DOHH2 (cell line): Measurements from ENCODE around the gene SARS1.

Experiments
- H3F3A ChIP-seq: fragments of 200-600 bp; sonication (generic), shearing (Covaris generic); 2 replicates; pipeline ENCODE4 v1.6.0; 2016; ENCODE audit warnings: antibody characterized with exemption, mild to moderate bottlenecking; ENCODE audit not compliant: control insufficient read depth, insufficient read depth
- H3K27ac ChIP-seq: fragments of 200-600 bp; sonication (generic); 2 replicates; pipeline ENCODE4 v1.5.1; 2014; ENCODE audit warnings: low read depth, mild to moderate bottlenecking, low read length, moderate library complexity
- H3K27me3 ChIP-seq: fragments of 200-600 bp; sonication (generic); 2 replicates; pipeline ENCODE4 v1.6.1; 2014; ENCODE audit warnings: mild to moderate bottlenecking, low read length, mixed read lengths; ENCODE audit not compliant: control insufficient read depth
- H3K36me3 ChIP-seq: fragments of 200-600 bp; sonication (generic); 2 replicates; pipeline ENCODE4 v1.6.1; 2014; ENCODE audit warnings: mild to moderate bottlenecking, low read length, moderate library complexity, mixed read lengths; ENCODE audit not compliant: control insufficient read depth
- H3K4me1 ChIP-seq: fragments of 200-600 bp; sonication (generic); 2 replicates; pipeline ENCODE4 v1.6.1; 2014; ENCODE audit warnings: mild to moderate bottlenecking, low read length, mixed read lengths; ENCODE audit not compliant: control insufficient read depth
- H3K4me2 ChIP-seq: fragments of 200-600 bp; sonication (generic); 2 replicates; pipeline ENCODE4 v1.6.0; 2014; ENCODE audit warnings: mild to moderate bottlenecking, low read length, moderate library complexity
- H3K4me3 ChIP-seq: fragments of 200-600 bp; sonication (generic); 2 replicates; pipeline ENCODE4 v1.5.1; 2014; ENCODE audit warnings: mild to moderate bottlenecking, low read length, mixed read lengths
- H3K79me2 ChIP-seq: fragments of 200-600 bp; sonication (generic); 2 replicates; pipeline ENCODE4 v1.6.1; 2014; ENCODE audit warnings: mild to moderate bottlenecking, low read length, mixed read lengths; ENCODE audit not compliant: control insufficient read depth
- H3K9me2 ChIP-seq: fragments of 200-600 bp; sonication (generic); replicated peaks from 2 replicates; pipeline ENCODE4 v1.6.1; 2014; ENCODE audit warnings: mild to moderate bottlenecking, low read length, mixed read lengths; ENCODE audit not compliant: control insufficient read depth
- H3K9me3 ChIP-seq: fragments of 200-600 bp; sonication (generic); 2 replicates; pipeline ENCODE4 v1.6.1; 2014; ENCODE audit warnings: antibody characterized with exemption, low read length, mixed read lengths; ENCODE audit not compliant: control insufficient read depth, insufficient read depth
- H4K20me1 ChIP-seq: fragments of 200-600 bp; sonication (generic); 2 replicates; pipeline ENCODE4 v1.6.0; 2014; ENCODE audit warnings: low read depth, mild to moderate bottlenecking, antibody characterized with exemption, low read length, moderate library complexity; ENCODE audit not compliant: control insufficient read depth, insufficient read depth
- CTCF ChIP-seq: fragments of 200-600 bp; sonication (generic); IDR thresholded peaks from one replicate; pipeline ENCODE4 v1.5.1; 2014; ENCODE audit warnings: antibody characterized with exemption, mild to moderate bottlenecking, low read depth, low read length; ENCODE audit not compliant: poor library complexity, severe bottlenecking
- EZH2phosphoT487 ChIP-seq: fragments of 200-600 bp; sonication (generic); IDR thresholded peaks from 2 replicates; pipeline ENCODE4 v1.6.1; 2017; ENCODE audit warnings: borderline replicate concordance, mild to moderate bottlenecking, antibody characterized with exemption, low read length, moderate library complexity, mixed read lengths

The SARS1 gene

DNA sequence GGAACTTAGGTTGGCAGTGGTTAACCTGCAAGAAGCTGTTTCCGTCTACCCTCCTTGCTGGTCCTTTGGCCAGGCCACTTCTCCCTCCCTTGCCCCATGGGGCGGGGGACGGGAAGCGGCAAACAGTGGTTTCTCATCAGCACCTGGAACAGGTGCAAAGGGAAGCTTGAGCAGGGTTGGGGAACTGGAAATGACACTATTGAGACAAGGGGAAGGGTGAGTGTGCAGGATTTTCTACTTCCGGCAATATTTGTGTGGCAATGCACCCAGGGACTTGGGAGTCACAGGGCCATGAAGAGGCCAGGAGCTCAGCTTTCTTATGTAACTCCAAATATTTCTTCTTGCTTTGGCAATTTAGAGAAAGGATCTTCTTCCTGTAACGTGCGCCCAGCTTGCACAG lies 29.0 kb upstream of the SARS1 start:
- Histone ChIP-seq H3K9me3 (no peaks in the 10 kb centered on the region), H3K36me3 (no peaks in the 10 kb centered on the region), H3K4me2 (no peak overlapping the region), H3F3A (no peaks in the 10 kb centered on the region), H3K79me2 (no peaks in the 10 kb centered on the region), H3K4me3 (no peak overlapping the region), H3K27ac (no peak overlapping the region), H4K20me1 (no peaks in the 10 kb centered on the region), H3K9me2 (no peaks in the 10 kb centered on the region), H3K4me1 (no peaks in the 10 kb centered on the region), H3K27me3 (peaks cover 16% of the 10 kb centered on the region)
- TF ChIP-seq CTCF (no peak), EZH2phosphoT487 (no peak)

GRCh38 chr1:109185357-109185756 lies 28.4 kb upstream of the SARS1 start:
- Histone ChIP-seq H3K4me1 (no peaks in the 10 kb centered on the region), H3K9me2 (no peaks in the 10 kb centered on the region), H3K27me3 (peaks cover 16% of the 10 kb centered on the region), H3K9me3 (no peaks in the 10 kb centered on the region), H3K36me3 (no peaks in the 10 kb centered on the region), H3F3A (no peaks in the 10 kb centered on the region), H3K79me2 (no peaks in the 10 kb centered on the region), H3K4me3 (no peak overlapping the region), H4K20me1 (no peaks in the 10 kb centered on the region), H3K4me2 (no peak overlapping the region), H3K27ac (no peak overlapping the region)
- no peak for TF ChIP-seq CTCF
- TF ChIP-seq EZH2phosphoT487: no peak

DNA sequence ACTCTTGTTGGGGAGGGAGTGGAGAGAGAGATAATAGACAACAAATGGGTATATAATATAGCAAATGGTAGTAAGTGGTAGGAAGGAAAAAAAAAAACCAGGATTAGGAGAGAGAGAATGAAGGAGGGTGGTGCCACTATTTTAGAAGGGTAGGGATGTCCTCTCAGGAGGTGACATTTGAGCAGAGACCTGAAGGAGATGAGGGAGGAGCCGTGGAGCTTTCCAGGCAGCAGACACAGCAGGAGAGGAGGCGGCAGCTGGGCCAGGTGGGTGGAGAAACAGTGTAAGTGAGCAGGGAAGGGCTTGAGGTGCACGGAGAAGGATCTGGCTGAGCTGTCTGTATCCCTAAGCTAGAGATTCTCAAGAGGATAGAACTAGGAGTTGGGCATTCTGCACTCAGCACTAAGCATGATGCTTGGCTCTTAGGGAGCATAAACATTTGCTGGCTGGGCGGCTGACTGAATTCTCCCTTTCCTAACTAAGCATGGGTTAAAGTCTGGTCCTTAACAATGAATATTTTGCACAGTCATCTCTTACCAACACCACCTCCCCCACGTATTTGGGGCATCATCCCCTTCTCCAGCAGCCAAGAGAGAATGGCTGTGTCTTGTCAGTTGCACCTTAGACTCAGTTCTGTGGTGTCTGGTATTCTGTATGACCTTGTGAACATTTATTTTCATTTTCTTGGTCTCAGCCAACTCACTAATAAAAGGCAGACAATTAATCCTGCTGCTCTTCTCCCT lies 27.6 kb upstream of the SARS1 start:
- TF ChIP-seq EZH2phosphoT487 (no peak), CTCF (no peak)
- H3K4me2 ChIP-seq: no peak overlapping the region
- H3K27ac ChIP-seq: no peak overlapping the region
- no peaks in the 10 kb centered on the region for H3K9me2 ChIP-seq
- H3F3A ChIP-seq: no peaks in the 10 kb centered on the region
- no peaks in the 10 kb centered on the region for H3K4me1 ChIP-seq
- H3K9me3 ChIP-seq: no peaks in the 10 kb centered on the region
- H3K79me2 ChIP-seq: no peaks in the 10 kb centered on the region
- no peaks in the 10 kb centered on the region for H4K20me1 ChIP-seq
- H3K36me3 ChIP-seq: no peaks in the 10 kb centered on the region
- peaks cover 16% of the 10 kb centered on the region for H3K27me3 ChIP-seq
- no peak overlapping the region for H3K4me3 ChIP-seq
